Spleen (tissue), 7 donors: ENCODE data around the gene RAB1A.

Source experiments
- CTCF ChIP-seq, 11 experiments: fragments of 200-600 bp in 7 of 11; fragments of 450-650 bp in 4 of 11; sonication (generic) in 4 of 11; IDR thresholded peaks in 8 of 11; conservative IDR thresholded peaks in 3 of 11; 1 replicate in 7 of 11; 2 replicates in 4 of 11; pipeline versions ENCODE4 v1.4.0 to v1.8.0; 2016 to 2021; ENCODE audit warnings: antibody characterized with exemption in 11 of 11, inconsistent platforms in 4 of 11, mild to moderate bottlenecking in 1 of 11
- POLR2A ChIP-seq, 3 donors: fragments of 450-650 bp; IDR thresholded peaks; one replicate each; pipeline ENCODE4 v1.5.1; 2017; ENCODE audit warnings: antibody characterized with exemption in 3 of 3, mild to moderate bottlenecking in 1 of 3
- POLR2AphosphoS5 ChIP-seq, 3 donors: sonication (generic); formaldehyde crosslinking; IDR thresholded peaks; one replicate each; pipeline ENCODE4 v1.5.1; 2017; ENCODE audit warnings: antibody characterized with exemption in 3 of 3
- donor health status: DM: no; HTN: no; CAD: no; lungs with moderate emphysema.
- donor health status: DM: no; HTN: no; CAD: no.
- donor health status: DM: no; HTN: no; CAD: no.

- TF ChIP-seq POLR2AphosphoS5 (IDR thresholded peaks at IDR 0.05) = no peak
- TF ChIP-seq CTCF (IDR thresholded peaks at IDR 0.05 in 8 of 11, conservative IDR thresholded peaks at IDR 0.05 in 3 of 11) = no peak
- TF ChIP-seq POLR2A (IDR thresholded peaks at IDR 0.05) = no peak
Measured at GRCh38 chr2:65070856-65071255, 59.0 kb downstream of the RAB1A start.
